ENCODE data around the gene IGF1.

Gene IGF1

GRCh38 chr12:102426599-102427542, 53.5 kb downstream of the IGF1 start:
- no peak for DNase-seq (ENCODE audit: low read depth in 2 of 2)

GRCh38 chr12:102425109-102426039, 55.0 kb downstream of the IGF1 start:
- no peak for DNase-seq (ENCODE audit: low read depth in 2 of 2)

- no peak for DNase-seq (ENCODE audit: low read depth in 2 of 2)
Measured at GRCh38 chr12:102423462-102423861, 56.9 kb downstream of the IGF1 start.

- DNase-seq (ENCODE audit: low read depth in 2 of 2) = no peak
Measured at GRCh38 chr12:102421802-102422583, 58.4 kb downstream of the IGF1 start.

DNA sequence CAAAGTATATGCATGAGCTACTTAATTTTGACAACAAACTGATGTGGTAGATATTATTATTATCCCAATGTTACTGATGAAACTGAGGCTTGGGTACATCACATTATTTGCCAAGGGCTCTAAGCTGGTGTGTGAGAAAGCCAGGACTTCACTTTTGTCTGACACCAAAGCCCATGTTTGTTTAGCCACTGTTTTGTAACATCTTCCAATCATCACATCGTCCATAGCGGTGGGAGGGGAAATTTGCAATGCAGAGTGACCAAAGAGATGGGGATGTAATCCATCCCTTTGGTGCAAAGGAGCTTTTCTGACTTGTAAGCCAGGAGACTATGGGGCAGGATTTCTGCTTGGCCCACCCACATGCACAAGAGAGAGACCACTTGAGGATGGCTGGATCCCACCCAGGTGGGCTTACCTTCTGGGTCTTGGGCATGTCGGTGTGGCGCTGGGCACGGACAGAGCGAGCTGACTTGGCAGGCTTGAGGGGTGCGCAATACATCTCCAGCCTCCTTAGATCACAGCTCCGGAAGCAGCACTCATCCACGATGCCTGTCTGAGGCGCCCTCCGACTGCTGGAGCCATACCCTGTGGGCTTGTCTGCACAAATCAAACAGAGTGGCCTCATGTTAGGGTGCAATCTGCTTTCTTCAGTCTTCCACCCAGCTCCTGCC, 61.1 kb downstream of the IGF1 start:
- DNase-seq (ENCODE audit: low read depth in 2 of 2) = no peak

DNA sequence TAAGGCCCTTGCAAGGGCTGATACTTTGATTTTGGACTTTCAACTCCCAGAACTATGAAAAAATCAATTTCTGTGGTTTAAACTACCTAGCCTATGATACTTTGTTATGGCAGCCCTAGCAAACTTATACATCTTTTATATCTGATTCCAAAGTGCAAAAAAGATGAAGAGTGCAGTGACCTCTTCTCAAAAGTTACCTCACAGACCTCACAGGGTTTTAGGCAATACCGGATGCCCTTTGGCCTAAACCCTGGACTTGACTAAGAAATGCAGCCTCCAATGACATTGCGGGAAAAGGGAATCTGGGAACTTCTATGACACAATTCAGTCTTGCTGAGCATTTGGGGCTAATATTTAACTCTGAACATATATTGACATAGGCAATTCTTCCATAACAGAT, 63.3 kb downstream of the IGF1 start:
- no peak for DNase-seq (ENCODE audit: low read depth in 2 of 2)

DNA sequence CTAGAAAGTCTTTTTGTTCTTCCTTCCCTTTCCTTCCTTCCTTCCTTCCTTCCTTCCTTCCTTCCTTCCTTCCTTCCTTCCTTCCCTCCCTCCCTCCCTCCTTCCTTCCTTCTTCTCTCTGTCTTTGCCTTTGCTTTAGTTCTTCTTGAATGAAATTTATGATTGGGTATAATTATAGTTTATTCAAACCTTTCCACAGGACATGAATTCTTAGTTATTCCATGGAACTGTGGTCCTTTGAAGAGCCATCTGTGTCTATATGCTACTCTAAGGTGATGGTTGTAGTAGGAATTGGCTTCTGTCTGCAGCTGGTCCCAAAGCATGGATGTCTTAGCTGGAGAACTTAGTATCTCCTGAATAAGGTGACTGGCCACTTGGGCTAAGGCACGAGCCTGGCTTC, 64.8 kb downstream of the IGF1 start:
- DNase-seq (ENCODE audit: low read depth in 2 of 2) = no peak

GRCh38 chr12:102413396-102413795, 67.0 kb downstream of the IGF1 start:
- DNase-seq (ENCODE audit: low read depth in 2 of 2) = no peak

GRCh38 chr12:102410511-102410910, 69.9 kb downstream of the IGF1 start:
- DNase-seq (ENCODE audit: low read depth in 2 of 2) = no peak

- DNase-seq (ENCODE audit: low read depth in 2 of 2) = no peak
Measured at GRCh38 chr12:102408487-102409297, 71.7 kb downstream of the IGF1 start.

- no peak for DNase-seq (ENCODE audit: low read depth in 2 of 2)
Measured at GRCh38 chr12:102407776-102408486, 72.4 kb downstream of the IGF1 start.

DNA sequence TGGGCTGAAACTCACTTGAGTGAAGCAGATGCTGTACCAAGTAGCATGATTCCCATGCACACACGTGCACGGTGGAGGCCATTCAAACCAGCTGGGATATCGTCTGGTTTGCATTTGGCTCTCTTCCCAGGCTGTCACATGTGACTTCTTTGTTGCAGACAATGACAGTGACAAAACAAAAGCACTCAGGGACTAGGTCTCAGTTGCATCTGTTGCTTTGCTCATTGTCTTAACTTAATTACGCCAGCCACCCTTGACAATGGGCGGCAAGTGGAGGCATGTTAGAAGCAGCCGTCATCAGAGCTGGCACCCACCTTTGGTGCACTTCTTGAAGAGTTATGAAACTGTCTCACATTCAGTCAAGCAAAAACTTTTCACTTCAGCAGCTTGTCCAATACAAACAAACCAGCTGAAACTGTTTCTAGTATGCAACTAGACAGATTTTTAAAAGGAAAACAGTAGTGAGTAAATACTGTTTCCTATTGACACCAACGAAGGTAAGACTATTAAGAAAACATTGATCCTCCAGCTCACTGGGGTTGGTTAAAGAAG, 74.3 kb downstream of the IGF1 start:
- DNase-seq (ENCODE audit: low read depth in 2 of 2) = no peak

DNA sequence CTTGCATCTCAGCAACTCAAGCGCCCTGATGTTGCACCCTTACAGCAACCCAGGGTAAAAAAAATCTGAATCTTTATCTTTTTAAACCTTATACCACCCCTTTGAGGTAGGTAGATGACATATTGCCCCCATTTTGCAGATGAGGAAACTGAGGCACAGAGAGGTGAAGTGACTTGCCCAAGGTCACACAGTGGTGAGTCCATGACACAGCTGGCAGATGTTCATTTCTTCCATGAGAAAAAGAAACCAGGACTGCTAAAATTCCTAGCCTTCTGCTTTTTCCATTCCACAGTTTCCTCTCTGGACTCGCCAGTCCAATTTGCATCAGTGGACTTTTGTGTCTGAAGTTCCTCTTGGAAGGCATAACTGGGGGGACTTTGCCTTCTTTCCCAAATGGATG, 79.3 kb downstream of the IGF1 start:
- DNase-seq (ENCODE audit: low read depth in 2 of 2) = no peak

- no peak for DNase-seq (ENCODE audit: low read depth in 2 of 2)
Measured at GRCh38 chr12:102399653-102400052, 80.7 kb downstream of the IGF1 start.

- DNase-seq (ENCODE audit: low read depth in 2 of 2) = no peak
Measured at GRCh38 chr12:102396276-102396675, 84.1 kb downstream of the IGF1 start.

DNA sequence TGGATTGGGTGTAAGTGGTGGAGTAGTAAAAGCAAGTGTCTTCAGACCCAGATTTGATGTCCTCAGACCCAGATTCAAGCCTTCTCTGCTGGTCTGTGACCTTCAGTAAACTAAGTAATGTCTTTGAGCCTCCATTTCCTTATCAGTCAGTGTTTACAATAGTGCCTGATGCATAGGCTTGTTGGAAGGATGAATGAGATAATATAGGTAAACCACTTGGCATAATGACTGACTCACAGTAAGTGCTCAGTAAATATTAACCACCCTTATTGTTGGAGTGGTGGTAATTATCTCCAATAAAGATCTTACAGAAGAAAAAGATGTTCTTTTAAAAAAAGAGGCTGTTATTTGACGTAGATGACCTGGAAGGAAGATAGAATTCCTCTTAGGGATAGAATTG, 86.2 kb downstream of the IGF1 start:
- DNase-seq (ENCODE audit: low read depth in 2 of 2) = no peak

GRCh38 chr12:102390068-102390467, 90.3 kb downstream of the IGF1 start:
- DNase-seq (ENCODE audit: low read depth in 2 of 2) = no peak

DNA sequence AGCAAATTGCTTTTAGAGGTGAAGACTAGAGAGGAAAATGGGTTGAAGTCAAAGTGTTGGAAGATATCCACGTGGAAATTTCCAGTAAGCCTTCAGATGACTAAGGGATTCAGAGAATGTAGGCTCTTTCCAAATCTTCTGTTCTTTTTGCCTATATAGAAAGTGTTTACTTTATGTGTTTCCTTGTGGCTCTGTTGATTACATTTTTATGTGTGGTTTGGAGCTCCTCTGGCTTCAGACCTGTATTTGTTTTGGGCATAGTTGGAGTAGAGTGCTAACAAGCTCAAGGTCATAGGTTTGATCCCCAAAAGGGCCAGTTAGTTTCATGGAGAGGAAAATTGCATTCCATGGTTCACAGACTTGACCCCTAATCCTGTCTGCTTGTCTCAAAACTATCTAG, 91.9 kb downstream of the IGF1 start:
- DNase-seq (ENCODE audit: low read depth in 2 of 2) = no peak

GRCh38 chr12:102385343-102385742, 95.0 kb downstream of the IGF1 start:
- no peak for DNase-seq (ENCODE audit: low read depth in 2 of 2)

Data from activated CD4-positive, alpha-beta T cell treated with anti-CD3 and anti-CD28 coated beads for 24 hours (primary cell).